SK-N-MC (cell line): ENCODE measurements around the gene CEMP1.
A peak's percentile ranks its signal among the peaks of the same experiment; 100 is the strongest.
"Not testable (repeated sequence)": the region's sequence is repeated elsewhere in the genome, so short reads cannot be mapped to it uniquely, and the experiment has no call there.

Source experiments
- DNase-seq: peaks from one replicate; pipeline ENCODE4 v3.0.0-alpha.2; 2011; ENCODE audit warnings: low read depth, low spot score
- H3K27ac ChIP-seq: fragments of 200-600 bp; sonication (generic); 2 replicates; pipeline ENCODE4 v1.5.1; 2016; ENCODE audit warnings: mixed run types
- H3K36me3 ChIP-seq: fragments of 200-600 bp; sonication (generic); 2 replicates; pipeline ENCODE4 v1.6.1; 2017; ENCODE audit warnings: antibody characterized with exemption, low read length, mixed read lengths; ENCODE audit not compliant: insufficient read depth
- H3K4me3 ChIP-seq: fragments of 200-600 bp; sonication (generic); 2 replicates; pipeline ENCODE4 v1.5.1; 2016
- H3K9ac ChIP-seq: fragments of 200-600 bp; sonication (generic); 2 replicates; pipeline ENCODE4 v1.8.0; 2017; ENCODE audit warnings: mixed run types, mixed read lengths; ENCODE audit not compliant: insufficient read length
- H3K9me3 ChIP-seq: fragments of 200-600 bp; sonication (generic); 2 replicates; pipeline ENCODE4 v1.6.1; 2017; ENCODE audit warnings: low read depth, mild to moderate bottlenecking, antibody characterized with exemption, low read length, moderate library complexity, mixed read lengths
- EZH2 ChIP-seq: fragments of 200-600 bp; sonication (generic); IDR thresholded peaks from one replicate; pipeline ENCODE4 v1.6.1; 2017; ENCODE audit warnings: antibody characterized with exemption
- FOXP2 ChIP-seq: optimal IDR thresholded peaks from 2 replicates; pipeline ENCODE3; 2011; ENCODE audit warnings: mild to moderate bottlenecking, moderate library complexity; ENCODE audit not compliant: insufficient read depth; ENCODE audit errors: extremely low read length, control extremely low read depth
- POLR2AphosphoS5 ChIP-seq: IDR thresholded peaks from 2 replicates; pipeline ENCODE4 v1.6.1; 2012; ENCODE audit warnings: mild to moderate bottlenecking, low read depth, low read length, borderline replicate concordance

Gene CEMP1

DNA sequence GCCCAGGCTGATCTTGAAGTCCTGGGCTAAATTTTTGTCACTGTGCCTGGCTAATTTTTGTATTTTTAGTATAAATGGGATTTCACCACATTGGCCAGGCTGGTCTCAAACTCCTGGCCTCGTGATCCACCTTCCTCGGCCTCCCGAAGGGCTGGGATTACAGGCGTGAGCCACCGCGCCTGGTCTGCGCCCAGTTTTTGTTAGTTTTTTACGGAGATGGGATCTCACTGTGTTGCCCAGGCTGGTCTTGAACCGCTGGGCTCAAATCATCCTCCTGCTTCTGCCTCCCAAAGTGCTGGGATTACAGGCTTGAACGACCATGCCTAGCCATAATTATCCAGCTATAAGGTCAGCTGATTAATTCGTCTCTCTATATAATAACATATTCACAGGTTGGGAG lies 2.7 kb upstream of the CEMP1 start:
- H3K9ac ChIP-seq = no peak overlapping the region
- H3K27ac ChIP-seq = no peak overlapping the region
- H3K9me3 ChIP-seq = no peaks in the 10 kb centered on the region
- no peak for DNase-seq
- H3K4me3 ChIP-seq = no peak overlapping the region
- no peaks in the 10 kb centered on the region for H3K36me3 ChIP-seq
- TF ChIP-seq FOXP2 (no peak), POLR2AphosphoS5 (no peak), EZH2 (no peak)

DNA sequence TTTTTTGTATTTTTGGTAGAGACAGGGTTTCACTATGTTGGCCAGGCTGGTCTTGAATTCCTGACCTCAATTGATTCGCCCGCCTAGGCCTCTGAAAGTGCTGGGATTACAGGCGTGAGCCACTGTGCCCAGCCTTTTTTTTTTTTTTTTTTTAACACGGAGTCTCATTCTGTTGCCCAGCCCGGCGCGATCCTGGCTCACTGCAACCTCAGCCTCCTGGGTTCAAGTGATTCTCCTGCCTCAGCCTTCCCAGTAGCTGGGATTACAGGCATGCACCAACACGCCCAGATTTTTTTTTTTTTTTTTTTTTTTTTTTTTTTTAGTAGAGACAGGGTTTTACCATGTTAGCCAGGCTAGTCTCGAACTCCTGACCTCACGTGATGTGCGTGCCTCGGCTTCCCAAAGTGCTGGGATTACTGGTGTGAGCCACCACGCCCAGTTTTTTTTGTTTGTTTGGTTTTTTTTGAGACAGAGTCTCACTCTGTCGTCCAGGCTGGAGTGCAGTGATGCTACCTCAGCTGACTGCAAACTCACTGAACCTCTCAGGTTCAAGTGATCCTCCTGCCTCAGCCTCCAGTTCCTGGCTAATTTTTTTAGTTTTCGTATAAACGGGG lies 2.0 kb upstream of the CEMP1 start:
- DNase-seq, H3K9ac ChIP-seq, H3K27ac ChIP-seq, H3K36me3 ChIP-seq, H3K9me3 ChIP-seq: not testable (repeated sequence)
- peak overlapping the region; percentile 81; the same call in 1 of the 2 replicates for H3K4me3 ChIP-seq

DNA sequence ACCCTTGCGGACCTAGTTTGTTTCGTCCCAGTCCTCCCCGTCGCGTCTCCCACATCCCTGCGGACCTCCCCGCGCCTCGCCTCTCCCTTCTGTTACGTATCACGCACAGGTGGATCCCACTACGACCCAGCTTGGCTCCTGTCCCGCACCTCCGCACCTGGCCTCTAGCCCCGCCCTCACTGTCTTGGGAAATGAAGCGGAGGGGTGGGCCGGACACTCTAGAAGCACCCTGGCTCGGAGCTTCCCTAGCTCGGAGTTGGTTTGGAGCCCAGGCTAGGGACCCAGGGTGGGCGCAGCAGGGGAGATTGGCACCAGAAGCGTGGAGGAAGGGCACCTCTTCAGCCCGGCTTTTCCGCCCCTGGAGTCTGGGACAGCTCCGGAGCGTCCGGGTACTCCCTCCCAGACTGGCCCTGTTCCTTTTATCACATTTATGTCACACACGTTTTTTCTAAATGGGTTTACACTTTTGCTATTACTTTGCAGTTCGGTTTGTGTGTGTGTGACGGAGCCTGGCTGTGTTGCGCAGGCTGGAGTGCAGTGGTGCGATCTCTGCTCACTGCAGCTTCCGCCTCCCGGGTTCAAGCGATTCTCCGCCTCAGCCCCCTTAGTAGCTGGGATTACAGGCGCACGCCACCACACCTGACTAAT lies 1.4 kb upstream of the CEMP1 start:
- Histone ChIP-seq H3K4me3 (peak overlapping the region; percentile 81), H3K27ac (no peak overlapping the region), H3K36me3 (no peaks in the 10 kb centered on the region; the same call in 1 of the 2 replicates), H3K9me3 (no peaks in the 10 kb centered on the region), H3K9ac (peak overlapping the region; percentile 75)
- TF ChIP-seq FOXP2 = no peak
- no peak for TF ChIP-seq POLR2AphosphoS5
- no peak for DNase-seq

DNA sequence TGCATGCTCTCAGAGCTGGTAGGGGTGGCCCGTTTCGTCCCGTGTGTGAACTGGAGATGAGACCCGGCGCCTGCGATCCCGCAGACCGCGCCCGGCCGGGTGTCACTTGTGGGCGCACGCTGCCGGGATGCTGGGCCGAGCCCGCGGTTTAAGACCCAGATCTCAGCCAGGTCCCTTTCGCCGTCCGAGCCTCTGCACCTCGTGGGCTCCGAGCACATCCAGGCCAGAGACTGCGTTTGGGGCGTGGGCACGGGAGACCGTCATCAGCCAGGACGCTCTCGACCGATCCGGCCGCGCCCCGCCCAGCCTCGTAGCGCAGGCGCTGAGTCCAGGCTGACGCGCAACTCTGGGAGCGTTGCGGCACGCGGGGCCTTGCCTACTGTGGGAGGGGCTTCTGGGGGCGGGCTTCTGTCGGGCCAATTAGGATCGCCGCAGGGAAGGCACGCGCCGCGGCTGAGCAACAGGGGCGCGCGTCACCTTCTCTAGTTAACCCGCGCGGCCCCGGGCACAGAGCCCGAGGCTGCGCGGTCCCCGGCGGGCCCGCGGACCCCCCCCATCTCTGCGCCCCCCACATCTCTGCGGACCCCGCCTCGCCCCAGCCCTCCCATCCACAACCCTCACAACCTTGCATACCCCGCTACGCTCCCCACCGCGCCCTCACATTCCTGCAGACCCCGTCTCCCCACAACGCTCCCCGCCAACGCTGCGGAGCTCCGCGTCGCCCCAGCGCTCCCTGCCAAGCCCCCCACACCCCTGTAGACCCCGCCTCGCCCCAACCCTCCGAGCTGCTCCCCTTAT lies 687 bp upstream of the CEMP1 start:
- Histone ChIP-seq H3K9me3 (no peaks in the 10 kb centered on the region), H3K27ac (no peak overlapping the region), H3K4me3 (peak overlapping the region; percentile 81), H3K36me3 (no peaks in the 10 kb centered on the region; the same call in 1 of the 2 replicates), H3K9ac (peak overlapping the region; percentile 75)
- no peak for DNase-seq
- TF ChIP-seq FOXP2 (peak; percentile 83), EZH2 (no peak), POLR2AphosphoS5 (peak; percentile 90)

DNA sequence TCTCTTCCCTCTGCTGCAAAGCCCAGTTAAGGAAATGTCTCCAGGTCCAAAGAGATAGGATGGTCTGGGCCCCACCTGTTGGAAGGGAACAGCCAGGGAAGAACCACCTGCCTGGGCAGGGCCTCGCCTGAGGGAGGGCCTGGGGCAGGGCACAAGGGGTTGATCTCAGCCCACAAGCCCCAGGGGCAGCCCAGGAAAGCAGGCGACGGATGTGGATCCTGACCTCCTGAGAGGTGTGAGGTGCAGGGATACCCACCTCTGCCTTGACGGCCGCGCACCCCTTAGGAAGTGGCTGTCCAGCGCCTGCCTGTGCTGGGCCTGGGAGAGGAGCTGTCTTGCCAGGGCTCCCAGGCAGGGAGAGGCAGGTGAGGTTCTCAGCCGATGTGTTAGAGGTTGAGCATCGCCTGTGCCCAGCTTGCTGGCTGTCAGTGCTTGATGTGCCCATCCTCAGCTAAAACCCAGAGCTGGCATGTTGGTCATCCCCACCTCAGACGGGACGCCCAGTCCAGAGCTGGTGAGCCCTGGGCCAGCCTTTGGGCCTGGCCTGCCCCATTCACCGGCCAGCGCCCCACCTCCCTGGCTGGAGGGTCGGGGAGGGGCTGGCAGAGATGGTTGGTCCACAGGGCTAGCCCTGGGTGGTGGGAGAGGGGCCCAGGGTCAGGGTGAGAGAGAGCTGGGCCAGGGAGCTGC lies 434 bp downstream of the CEMP1 start:
- H3K27ac ChIP-seq = no peak overlapping the region
- no peaks in the 10 kb centered on the region; the same call in 1 of the 2 replicates for H3K36me3 ChIP-seq
- DNase-seq = no peak
- H3K4me3 ChIP-seq = no peak overlapping the region; the same call in 1 of the 2 replicates
- no peak for TF ChIP-seq EZH2
- TF ChIP-seq POLR2AphosphoS5 = no peak
- no peak for TF ChIP-seq FOXP2
- no peaks in the 10 kb centered on the region for H3K9me3 ChIP-seq
- H3K9ac ChIP-seq = no peak overlapping the region

DNA sequence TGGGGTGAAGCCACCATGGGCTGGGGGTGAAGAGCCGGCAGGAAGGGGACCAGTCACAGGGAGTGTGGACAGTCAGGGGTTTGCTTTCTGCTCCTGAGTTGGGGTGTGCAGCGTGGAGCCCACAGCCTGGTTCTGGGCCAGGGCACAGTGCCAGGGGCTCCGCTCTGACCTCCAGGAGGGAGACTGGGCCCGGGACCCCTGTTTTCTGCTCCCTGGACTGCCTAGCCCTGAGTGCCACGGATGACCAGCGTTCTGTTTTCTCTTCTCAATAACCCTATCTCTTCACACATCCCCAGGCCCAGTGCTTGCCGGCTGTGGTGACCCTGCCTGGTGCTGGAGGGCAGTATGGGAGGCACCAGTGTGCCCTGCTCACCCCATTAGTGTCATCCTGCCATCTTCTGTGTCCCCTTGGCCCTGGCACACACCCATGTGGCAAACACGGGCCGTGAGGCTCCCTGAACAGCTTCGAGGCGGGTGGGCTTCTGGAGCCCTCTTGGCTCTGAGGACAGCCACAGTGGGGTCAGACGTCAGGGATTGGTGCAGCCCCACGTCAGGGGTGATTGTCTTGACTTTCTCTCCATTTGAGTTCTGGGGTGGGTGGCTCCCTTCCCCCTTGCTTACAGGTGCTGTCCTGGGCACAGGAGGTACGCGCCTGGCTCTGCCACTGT lies 1.1 kb downstream of the CEMP1 start:
- H3K9me3 ChIP-seq = no peaks in the 10 kb centered on the region
- H3K36me3 ChIP-seq = no peaks in the 10 kb centered on the region; the same call in 1 of the 2 replicates
- TF ChIP-seq POLR2AphosphoS5 (no peak), FOXP2 (no peak), EZH2 (no peak)
- H3K4me3 ChIP-seq = no peak overlapping the region
- DNase-seq = no peak
- no peak overlapping the region for H3K9ac ChIP-seq
- H3K27ac ChIP-seq = no peak overlapping the region

DNA sequence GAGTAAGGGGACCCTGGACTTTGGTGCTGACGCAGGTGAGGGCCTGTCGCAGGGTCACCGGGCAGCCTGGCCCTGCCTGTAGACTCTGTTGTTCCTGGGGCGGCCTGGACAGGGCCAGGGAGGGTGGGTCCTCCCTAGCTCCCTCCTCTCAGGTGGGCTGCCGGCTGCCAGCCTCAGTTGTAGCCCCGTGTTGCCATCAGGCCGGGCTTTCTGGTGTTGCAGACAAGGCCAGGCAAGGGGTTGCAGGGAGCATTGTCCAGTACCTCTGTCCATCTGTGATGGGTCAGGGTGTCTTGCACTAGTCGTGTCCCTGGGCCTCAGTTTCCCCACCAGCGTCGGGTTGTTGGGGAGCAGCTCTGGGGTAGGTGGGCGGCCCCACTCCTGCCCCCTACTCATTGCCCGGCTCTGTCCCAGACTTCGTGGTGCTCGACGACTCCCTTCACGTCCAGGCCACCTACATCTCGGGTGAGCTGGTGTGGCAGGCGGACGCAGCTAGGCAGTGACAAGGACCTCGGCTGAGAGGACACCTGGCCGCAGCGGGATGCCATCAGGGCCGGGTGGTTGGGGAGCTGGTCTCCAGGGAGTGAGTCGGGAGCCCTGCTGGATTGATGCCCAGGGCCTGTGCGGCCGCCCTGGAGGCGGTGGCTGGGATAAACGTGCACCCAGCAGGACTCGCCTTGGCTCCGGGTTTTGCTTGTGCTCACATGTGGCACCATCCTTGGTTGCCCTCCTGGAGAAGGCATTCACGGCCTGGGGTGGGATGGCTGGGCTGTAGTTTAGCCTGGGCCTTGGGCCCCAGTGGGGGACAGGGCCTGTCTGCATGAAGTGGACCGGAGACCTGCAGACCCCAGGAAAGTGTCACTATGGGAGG lies 1.9 kb downstream of the CEMP1 start:
- TF ChIP-seq EZH2 (no peak), POLR2AphosphoS5 (no peak), FOXP2 (no peak)
- Histone ChIP-seq H3K4me3 (no peak overlapping the region), H3K27ac (no peak overlapping the region), H3K36me3 (peaks cover 4% of the 10 kb centered on the region; the same call in 1 of the 2 replicates), H3K9ac (no peak overlapping the region), H3K9me3 (no peaks in the 10 kb centered on the region)
- DNase-seq = no peak
